Measurements from ENCODE around the gene GZMA.
A peak's percentile ranks its signal among the peaks of the same experiment; 100 is the strongest.

Gene GZMA

GRCh38 chr5:55110217-55110616 is 7.8 kb downstream of the GZMA start:
- no peak for DNase-seq (ENCODE audit: low read depth)

- DNase-seq (ENCODE audit: low read depth): no peak
These were observed 10.9 kb downstream of the GZMA start for GRCh38 chr5:55113327-55113726.

GRCh38 chr5:55114061-55114460 is 11.6 kb downstream of the GZMA start:
- no peak for DNase-seq (ENCODE audit: low read depth)

GRCh38 chr5:55123365-55123764 is 20.9 kb downstream of the GZMA start:
- no peak for DNase-seq (ENCODE audit: low read depth)

GRCh38 chr5:55134053-55134722 is 31.7 kb downstream of the GZMA start:
- no peak for DNase-seq (ENCODE audit: low read depth)

GRCh38 chr5:55136521-55136920 is 34.1 kb downstream of the GZMA start:
- no peak for DNase-seq (ENCODE audit: low read depth)

- no peak for DNase-seq (ENCODE audit: low read depth)
These were observed 38.6 kb downstream of the GZMA start for GRCh38 chr5:55140908-55141665.

GRCh38 chr5:55141945-55142690 is 39.7 kb downstream of the GZMA start:
- DNase-seq (ENCODE audit: low read depth): no peak

- DNase-seq (ENCODE audit: low read depth): no peak
These were observed 41.2 kb downstream of the GZMA start for GRCh38 chr5:55143624-55144023.

GRCh38 chr5:55146080-55146479 is 43.6 kb downstream of the GZMA start:
- DNase-seq (ENCODE audit: low read depth): no peak

GRCh38 chr5:55146543-55147151 is 44.2 kb downstream of the GZMA start:
- peak; percentile 66 for DNase-seq (ENCODE audit: low read depth)

- no peak for DNase-seq (ENCODE audit: low read depth)
These were observed 46.9 kb downstream of the GZMA start for GRCh38 chr5:55149308-55149795.

- DNase-seq (ENCODE audit: low read depth): no peak
These were observed 49.7 kb downstream of the GZMA start for GRCh38 chr5:55151923-55152842.

- no peak for DNase-seq (ENCODE audit: low read depth)
These were observed 52.4 kb downstream of the GZMA start for GRCh38 chr5:55154873-55155272.

Data from stimulated activated CD8-positive, alpha-beta memory T cell treated with anti-CD3 and anti-CD28 coated beads, Interleukin-4, amount 100 ng/mL, for 24 hours (primary cell).